H9 (cell line): ENCODE data around the gene HOGA1. TPM values are rescaled to one million over a fixed set of nuclear protein-coding genes. Genes with fewer than 3 reads are reported as not detected.

Source experiments
- DNase-seq: peaks from one replicate; pipeline ENCODE4 v3.0.0-alpha.2; 2017
- H2AFZ ChIP-seq: one replicate; pipeline ENCODE4 v1.6.1; 2013; ENCODE audit warnings: mild to moderate bottlenecking, low read length, control low read depth, moderate library complexity
- H2AK5ac ChIP-seq: 2 replicates; pipeline ENCODE4 v1.6.1; 2013; ENCODE audit warnings: low read length, control low read depth, mixed read lengths; ENCODE audit not compliant: insufficient read length
- H2BK120ac ChIP-seq: one replicate; pipeline ENCODE4 v1.6.1; 2013; ENCODE audit warnings: low read depth, mild to moderate bottlenecking, low read length, control low read depth, inconsistent platforms; ENCODE audit not compliant: poor library complexity, severe bottlenecking
- H2BK12ac ChIP-seq: 2 replicates; pipeline ENCODE4 v1.6.1; 2013; ENCODE audit warnings: low read length, control low read depth, mixed read lengths, low read depth; ENCODE audit not compliant: insufficient read length
- H2BK15ac ChIP-seq: 2 replicates; pipeline ENCODE4 v1.6.1; 2013; ENCODE audit warnings: low read depth, low read length, control low read depth
- H2BK20ac ChIP-seq: one replicate; pipeline ENCODE4 v1.6.1; 2013; ENCODE audit warnings: low read depth, mild to moderate bottlenecking, low read length, control low read depth, inconsistent platforms; ENCODE audit not compliant: poor library complexity, severe bottlenecking
- H2BK5ac ChIP-seq: 2 replicates; pipeline ENCODE4 v1.6.1; 2013; ENCODE audit warnings: low read length, control low read depth, mixed read lengths; ENCODE audit not compliant: insufficient read length
- H3K14ac ChIP-seq: 2 replicates; pipeline ENCODE4 v1.6.1; 2013; ENCODE audit warnings: low read length, control low read depth; ENCODE audit not compliant: insufficient read depth
- H3K18ac ChIP-seq: 2 replicates; pipeline ENCODE4 v1.6.1; 2013; ENCODE audit warnings: low read depth, mild to moderate bottlenecking, mixed read lengths, low read length, control low read depth; ENCODE audit not compliant: insufficient read length
- H3K23ac ChIP-seq: 2 replicates; pipeline ENCODE4 v1.6.1; 2013; ENCODE audit warnings: low read length, control low read depth, mixed read lengths, low read depth; ENCODE audit not compliant: insufficient read length
- H3K23me2 ChIP-seq: 2 replicates; pipeline ENCODE4 v1.6.1; 2013; ENCODE audit warnings: low read depth, mild to moderate bottlenecking, mixed read lengths, low read length, control low read depth; ENCODE audit not compliant: insufficient read length, poor library complexity, severe bottlenecking
- H3K27ac ChIP-seq: 2 replicates; pipeline ENCODE4 v1.5.1; 2013; ENCODE audit warnings: low read length, control low read depth, mixed read lengths, low read depth; ENCODE audit not compliant: insufficient read length
- H3K27me3 ChIP-seq: 2 replicates; pipeline ENCODE4 v1.6.1; 2013; ENCODE audit warnings: low read length, control low read depth, inconsistent platforms; ENCODE audit not compliant: insufficient read depth
- H3K4ac ChIP-seq: 2 replicates; pipeline ENCODE4 v1.6.1; 2013; ENCODE audit warnings: low read depth, mild to moderate bottlenecking, control low read depth, inconsistent platforms, low read length, moderate library complexity
- H3K4me1 ChIP-seq: 2 replicates; pipeline ENCODE4 v1.6.1; 2013; ENCODE audit warnings: low read length, control low read depth, inconsistent platforms; ENCODE audit not compliant: insufficient read depth
- H3K4me2 ChIP-seq: 2 replicates; pipeline ENCODE4 v1.6.1; 2013; ENCODE audit warnings: low read length, control low read depth, mixed read lengths; ENCODE audit not compliant: insufficient read length, insufficient read depth
- H3K56ac ChIP-seq: 2 replicates; pipeline ENCODE4 v1.6.1; 2013; ENCODE audit warnings: low read depth, mild to moderate bottlenecking, mixed read lengths, low read length, control low read depth; ENCODE audit not compliant: insufficient read length
- H3K79me1 ChIP-seq: 2 replicates; pipeline ENCODE4 v1.6.1; 2013; ENCODE audit warnings: low read depth, mild to moderate bottlenecking, moderate library complexity, low read length, control low read depth, inconsistent platforms; ENCODE audit not compliant: insufficient read depth, poor library complexity, severe bottlenecking
- H3K79me2 ChIP-seq: 2 replicates; pipeline ENCODE4 v1.6.1; 2013; ENCODE audit warnings: low read length, control low read depth, inconsistent platforms; ENCODE audit not compliant: insufficient read depth
- H3K9ac ChIP-seq: 2 replicates; pipeline ENCODE4 v1.6.1; 2013; ENCODE audit warnings: low read length, control low read depth, mixed read lengths; ENCODE audit not compliant: insufficient read length; ENCODE audit errors: extremely low read depth
- H3K9me3 ChIP-seq: one replicate; pipeline ENCODE4 v1.6.1; 2013; ENCODE audit warnings: low read depth, low read length, inconsistent platforms; ENCODE audit not compliant: control insufficient read depth
- H3T11ph ChIP-seq: one replicate; pipeline ENCODE4 v1.6.1; 2013; ENCODE audit warnings: mild to moderate bottlenecking, low read length, control low read depth, inconsistent platforms
- H4K20me1 ChIP-seq: one replicate; pipeline ENCODE4 v1.6.1; 2013; ENCODE audit not compliant: control insufficient read depth, insufficient read length, insufficient read depth
- H4K5ac ChIP-seq: 2 replicates; pipeline ENCODE4 v1.6.1; 2013; ENCODE audit warnings: low read depth, mild to moderate bottlenecking, mixed read lengths, low read length, control low read depth; ENCODE audit not compliant: insufficient read length
- H4K8ac ChIP-seq: replicated peaks from 2 replicates; pipeline ENCODE4 v1.6.1; 2013; ENCODE audit warnings: low read length, control low read depth, mixed read lengths, low read depth; ENCODE audit not compliant: insufficient read length
- H4K91ac ChIP-seq: 2 replicates; pipeline ENCODE4 v1.6.1; 2013; ENCODE audit warnings: low read depth, mild to moderate bottlenecking, moderate library complexity, mixed read lengths, low read length, control low read depth; ENCODE audit not compliant: insufficient read length
- H3K27ac Mint-ChIP-seq, 3 experiments: 2 replicates in 2 of 3; 3 replicates in 1 of 3; pipeline ENCODE4 v1.8.0; 2020 to 2021; ENCODE audit warnings: mixed read lengths in 3 of 3, mild to moderate bottlenecking in 1 of 3, moderate library complexity in 1 of 3
- H3K27me3 Mint-ChIP-seq: 2 replicates; pipeline ENCODE4 v1.8.0; 2021; ENCODE audit warnings: low read depth, mild to moderate bottlenecking, moderate library complexity, mixed read lengths
- H3K36me3 Mint-ChIP-seq, 3 experiments: 2 replicates in 2 of 3; 3 replicates in 1 of 3; pipeline ENCODE4 v1.8.0; 2020 to 2021; ENCODE audit warnings: low read depth in 3 of 3, mixed read lengths in 3 of 3; ENCODE audit not compliant: insufficient read depth in 1 of 3
- H3K4me1 Mint-ChIP-seq, 2 experiments: 2 replicates each; pipeline ENCODE4 v1.8.0; 2020; ENCODE audit warnings: mixed read lengths in 2 of 2
- H3K4me3 Mint-ChIP-seq, 2 experiments: 2 replicates in 1 of 2; 3 replicates in 1 of 2; pipeline ENCODE4 v1.8.0; 2020 to 2021; ENCODE audit warnings: mild to moderate bottlenecking in 2 of 2, mixed read lengths in 2 of 2, moderate library complexity in 1 of 2
- H3K9me3 Mint-ChIP-seq, 2 experiments: 2 replicates in 1 of 2; 3 replicates in 1 of 2; pipeline ENCODE4 v1.8.0; 2020; ENCODE audit warnings: mild to moderate bottlenecking in 2 of 2, mixed read lengths in 2 of 2, moderate library complexity in 1 of 2
- CTCF ChIP-seq: fragments of 200-600 bp; sonication (generic); conservative IDR thresholded peaks from 3 replicates; pipeline ENCODE4 v1.8.0; 2021; ENCODE audit warnings: antibody characterized with exemption, mild to moderate bottlenecking
- WGBS: extraction: QIAGEN DNeasy Blood & Tissue Kit; methylation state at CpG from one replicate; pipeline ENCODE4 v1.1.7; 2013; ENCODE audit warnings: missing lambda C conversion rate, low lambda C conversion rate, mixed read lengths; ENCODE audit not compliant: insufficient read length; ENCODE audit errors: extremely low coverage; 5-methylcytosine and 5-hydroxymethylcytosine counted together
- total RNA-seq: library from RNA; stranded (reverse); gene quantifications from 2 replicates; pipeline ENCODE4 v1.2.1, GENCODE V29; 2021

Gene HOGA1
- total RNA-seq, 1 experiment from 2014 or later, result 0.79 TPM

- Mint-ChIP-seq H3K4me3 (no peak overlapping the region; a peak in 1 of 5 replicates), H3K9me3 (no peaks in the 10 kb centered on the region), H3K27ac (no peak overlapping the region), H3K27me3 (no peaks in the 10 kb centered on the region; the same call in 1 of the 2 replicates), H3K4me1 (peaks cover 6 to 11% of the 10 kb centered on the region in 2 experiments; a peak in 3 of 4 replicates), H3K36me3 (no peaks in the 10 kb centered on the region)
- no peak overlapping the region for H4K8ac ChIP-seq
- H2BK120ac ChIP-seq, result no peak overlapping the region
- no peaks in the 10 kb centered on the region for H3K27me3 ChIP-seq
- H3K23ac ChIP-seq, result no peak overlapping the region
- no peaks in the 10 kb centered on the region for H3K79me2 ChIP-seq
- no CpG with 5 or more reads among the region's 2 CpGs for WGBS
- no peak overlapping the region for H3K4me2 ChIP-seq
- H2BK20ac ChIP-seq, result no peak overlapping the region
- H3K4me1 ChIP-seq, result no peaks in the 10 kb centered on the region
- no peak overlapping the region for H2AFZ ChIP-seq
- no peak overlapping the region for H2BK12ac ChIP-seq
- TF ChIP-seq CTCF, result no peak
- DNase-seq, result no peak
- H3K14ac ChIP-seq, result no peak overlapping the region
- H3K27ac ChIP-seq, result no peak overlapping the region
- H2AK5ac ChIP-seq, result no peak overlapping the region
- H3K4ac ChIP-seq, result no peak overlapping the region
- H3K9me3 ChIP-seq, result no peaks in the 10 kb centered on the region
- H3T11ph ChIP-seq, result no peak overlapping the region
- no peak overlapping the region for H4K91ac ChIP-seq
- H3K79me1 ChIP-seq, result no peaks in the 10 kb centered on the region
- H3K9ac ChIP-seq, result no peak overlapping the region
- no peaks in the 10 kb centered on the region for H3K23me2 ChIP-seq
- no peak overlapping the region for H2BK5ac ChIP-seq
- no peak overlapping the region for H4K5ac ChIP-seq
- H4K20me1 ChIP-seq, result no peaks in the 10 kb centered on the region
- no peak overlapping the region for H3K56ac ChIP-seq
- no peak overlapping the region for H3K18ac ChIP-seq
- H2BK15ac ChIP-seq, result no peak overlapping the region
Measured at GRCh38 chr10:97597778-97598177, 13.6 kb downstream of the HOGA1 start.
